GM12892 (cell line): Measurements from ENCODE around the gene MEGF11.

ENCODE experiments used
- POLR2A ChIP-seq: IDR thresholded peaks from 2 replicates; pipeline ENCODE4 v1.6.1; 2011; ENCODE audit warnings: low read depth, low read length, control low read depth
- POLR2AphosphoS5 ChIP-seq: IDR thresholded peaks from 2 replicates; pipeline ENCODE4 v1.6.1; 2011; ENCODE audit warnings: low read depth, low read length, control low read depth
- TAF1 ChIP-seq: IDR thresholded peaks from 2 replicates; pipeline ENCODE4 v1.6.1; 2011; ENCODE audit warnings: low read depth, mild to moderate bottlenecking, control low read depth, low read length, borderline replicate concordance

DNA sequence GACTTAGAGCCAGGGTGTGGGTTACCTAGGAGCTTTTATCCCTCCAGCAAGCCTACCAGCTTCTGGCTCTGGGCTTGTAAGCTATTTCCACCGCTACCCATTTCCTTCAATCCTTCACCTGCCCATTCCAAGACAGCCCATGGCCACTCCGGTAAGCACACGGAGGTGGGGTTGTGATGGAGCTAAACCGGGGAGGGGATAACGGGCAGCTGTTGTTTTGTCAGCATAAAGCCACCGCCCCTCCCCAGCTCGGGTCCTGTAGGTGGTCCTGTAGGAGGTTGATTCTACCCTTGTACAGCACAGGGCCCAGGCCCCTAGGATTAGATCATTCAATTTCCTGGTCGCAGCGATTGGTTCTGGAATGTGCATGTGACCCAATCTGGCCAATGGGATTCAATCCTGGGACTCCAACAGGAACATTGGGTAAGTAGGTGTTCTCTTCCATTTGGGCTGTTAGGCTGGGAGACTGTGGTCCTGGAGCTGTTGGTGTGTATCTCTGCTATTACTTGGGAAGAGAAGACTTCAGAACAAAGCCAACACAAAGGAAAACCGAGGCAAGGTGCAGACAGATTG lies 233.6 kb downstream of the MEGF11 start:
- TF ChIP-seq TAF1 (no peak), POLR2A (no peak), POLR2AphosphoS5 (no peak)
